ENCODE data around the gene PPIF.

Gene PPIF

GRCh38 chr10:79374312-79375191, 27.3 kb downstream of the PPIF start:
- DNase-seq (ENCODE audit: low read depth in 2 of 2) = peak; percentile 52 to 65

GRCh38 chr10:79375321-79376077, 28.2 kb downstream of the PPIF start:
- no peak for DNase-seq (ENCODE audit: low read depth in 2 of 2)

- DNase-seq (ENCODE audit: low read depth in 2 of 2) = no peak
Measured at GRCh38 chr10:79376078-79376628, 28.9 kb downstream of the PPIF start.

- DNase-seq (ENCODE audit: low read depth in 2 of 2) = no peak
Measured at GRCh38 chr10:79376751-79377556, 29.7 kb downstream of the PPIF start.

- DNase-seq (ENCODE audit: low read depth in 2 of 2) = no peak
Measured at GRCh38 chr10:79377557-79378382, 30.5 kb downstream of the PPIF start.

- no peak for DNase-seq (ENCODE audit: low read depth in 2 of 2)
Measured at GRCh38 chr10:79378383-79378646, 31.0 kb downstream of the PPIF start.

GRCh38 chr10:79378647-79379511, 31.6 kb downstream of the PPIF start:
- no peak for DNase-seq (ENCODE audit: low read depth in 2 of 2)

GRCh38 chr10:79379512-79380124, 32.3 kb downstream of the PPIF start:
- no peak for DNase-seq (ENCODE audit: low read depth in 2 of 2)

GRCh38 chr10:79380125-79380945, 33.1 kb downstream of the PPIF start:
- no peak for DNase-seq (ENCODE audit: low read depth in 2 of 2)

- no peak for DNase-seq (ENCODE audit: low read depth in 2 of 2)
Measured at GRCh38 chr10:79380946-79381721, 33.9 kb downstream of the PPIF start.

- DNase-seq (ENCODE audit: low read depth in 2 of 2) = no peak
Measured at GRCh38 chr10:79381804-79382221, 34.5 kb downstream of the PPIF start.

GRCh38 chr10:79382491-79382941, 35.2 kb downstream of the PPIF start:
- no peak for DNase-seq (ENCODE audit: low read depth in 2 of 2)

- no peak for DNase-seq (ENCODE audit: low read depth in 2 of 2)
Measured at GRCh38 chr10:79383974-79384606, 36.8 kb downstream of the PPIF start.

GRCh38 chr10:79384773-79385391, 37.6 kb downstream of the PPIF start:
- no peak for DNase-seq (ENCODE audit: low read depth in 2 of 2)

GRCh38 chr10:79385392-79385795, 38.1 kb downstream of the PPIF start:
- no peak for DNase-seq (ENCODE audit: low read depth in 2 of 2)

GRCh38 chr10:79385804-79386531, 38.7 kb downstream of the PPIF start:
- no peak for DNase-seq (ENCODE audit: low read depth in 2 of 2)

Measured in stimulated activated CD8-positive, alpha-beta memory T cell treated with anti-CD3 and anti-CD28 coated beads, Interleukin-7, amount 100 ng/mL, for 1 hour (primary cell).